Measurements from ENCODE around the gene ITFG2.

GRCh38 chr12:2765052-2765451 is 47.4 kb upstream of the ITFG2 start:
- TF ChIP-seq POLR2A (IDR thresholded peaks at IDR 0.05; ENCODE audit: low read length) (no peak), GATA1 (IDR thresholded peaks at IDR 0.05; ENCODE audit: low read depth, low read length) (no peak)
